Kidney (tissue), 14 donors: Measurements from ENCODE around the gene CYP2D6. TPM values are rescaled to one million over a fixed set of nuclear protein-coding genes. Genes with fewer than 3 reads are reported as not detected.
"Not testable (repeated sequence)": the region's sequence is repeated elsewhere in the genome, so short reads cannot be mapped to it uniquely, and the experiment has no call there.

Source experiments
- DNase-seq, 5 donors: peaks; one replicate each; pipeline ENCODE4 v3.0.0-alpha.2; 2013 to 2020
- FAIRE-seq: peaks from 2 replicates; lab custom pipeline; 2012; peaks lifted over from hg19 to GRCh38; lab: Jason Lieb, UNC
- H3K27ac ChIP-seq, 2 donors: one replicate each; pipeline ENCODE4 v1.7.0; 2013; ENCODE audit warnings: low read depth in 2 of 2, low read length in 2 of 2, inconsistent platforms in 1 of 2
- H3K27me3 ChIP-seq: one replicate; pipeline ENCODE4 v1.7.1; 2013; ENCODE audit warnings: low read length, inconsistent platforms; ENCODE audit not compliant: control insufficient read depth, insufficient read depth
- H3K36me3 ChIP-seq, 3 donors: one replicate each; pipeline versions ENCODE4 v1.7.0 to v1.7.1; 2013; ENCODE audit warnings: low read length in 3 of 3, control low read depth in 1 of 3, inconsistent platforms in 1 of 3; ENCODE audit not compliant: insufficient read depth in 3 of 3, control insufficient read depth in 2 of 3
- H3K4me1 ChIP-seq, 3 donors: one replicate each; pipeline versions ENCODE4 v1.7.0 to v1.7.1; 2013; ENCODE audit warnings: low read length in 3 of 3, inconsistent platforms in 1 of 3, low read depth in 1 of 3; ENCODE audit not compliant: control insufficient read depth in 2 of 3, insufficient read depth in 2 of 3
- H3K4me3 ChIP-seq, 3 donors: one replicate each; pipeline versions ENCODE4 v1.7.0 to v1.8.1; 2013; ENCODE audit warnings: low read length in 3 of 3, control low read depth in 1 of 3, inconsistent platforms in 1 of 3
- H3K9ac ChIP-seq, 3 donors: one replicate each; pipeline versions ENCODE4 v1.7.0 to v1.7.1; 2013; ENCODE audit warnings: low read length in 3 of 3, control low read depth in 1 of 3, inconsistent platforms in 1 of 3
- H3K9me3 ChIP-seq, 3 donors: one replicate each; pipeline versions ENCODE4 v1.7.0 to v1.7.1; 2013; ENCODE audit warnings: low read length in 3 of 3, control low read depth in 1 of 3, inconsistent platforms in 1 of 3; ENCODE audit not compliant: control insufficient read depth in 2 of 3, insufficient read depth in 1 of 3
- CTCF ChIP-seq: IDR thresholded peaks from 3 replicates; pipeline ENCODE4 v1.5.1; 2012; ENCODE audit warnings: mild to moderate bottlenecking, moderate library complexity, borderline replicate concordance; ENCODE audit not compliant: insufficient read depth; ENCODE audit errors: extremely low read depth
- intact Hi-C: fragments of 100-400 bp; cut with DNase I; formaldehyde crosslinking; loops from one replicate; pipeline ENCODE4 v1.11.1; 2022
- polyA plus RNA-seq: library from polyadenylated mRNA; stranded (reverse); fragments of 350-450 nt; fragmentation: Illumina TruSeq; extraction: RNeasy Lipid Tissue Mini Kit (QIAGEN cat#74804); gene quantifications from one replicate; pipeline ENCODE4 v1.2.3, GENCODE V29; 2014; ENCODE audit warnings: low read depth, low replicate concordance; ENCODE audit not compliant: insufficient read depth
- total RNA-seq: library from RNA; stranded (reverse); fragmentation: NEBNext Ultra II Directional; extraction: Animal tissue kit (Norgen Biotek cat#: 25700); gene quantifications from one replicate; pipeline ENCODE4 v1.2.1, GENCODE V29; 2021
- donor health status: control.
- donor health status: control.
- donor health status: control.
- donor health status: control.
- donor health status: control.
- donor health status: DM: yes; HTN: yes; CAD: no.
- donor health status: Normal renal cell carcinoma (clear cell type).

The CYP2D6 gene
- total and polyA plus RNA-seq, 2 donors from 2014 or later: 0.39 to 3.2 TPM

GRCh38 chr22:42114721-42115120 is 15.9 kb downstream of the CYP2D6 start:
- no peak for DNase-seq
- H3K36me3 ChIP-seq: no peaks in the 10 kb centered on the region
- TF ChIP-seq CTCF: peak; percentile 35
- intact Hi-C loops: no loop called here
- FAIRE-seq: no peak
- H3K9ac ChIP-seq: no peak overlapping the region
- no peaks in the 10 kb centered on the region for H3K27me3 ChIP-seq
- H3K27ac ChIP-seq: no peak overlapping the region
- H3K4me1 ChIP-seq: peaks cover 0 to 2% (median 0%) of the 10 kb centered on the region in 3 donors
- H3K4me3 ChIP-seq: no peak overlapping the region
- H3K9me3 ChIP-seq: peaks cover 0 to 9% (median 2%) of the 10 kb centered on the region in 3 donors

DNA sequence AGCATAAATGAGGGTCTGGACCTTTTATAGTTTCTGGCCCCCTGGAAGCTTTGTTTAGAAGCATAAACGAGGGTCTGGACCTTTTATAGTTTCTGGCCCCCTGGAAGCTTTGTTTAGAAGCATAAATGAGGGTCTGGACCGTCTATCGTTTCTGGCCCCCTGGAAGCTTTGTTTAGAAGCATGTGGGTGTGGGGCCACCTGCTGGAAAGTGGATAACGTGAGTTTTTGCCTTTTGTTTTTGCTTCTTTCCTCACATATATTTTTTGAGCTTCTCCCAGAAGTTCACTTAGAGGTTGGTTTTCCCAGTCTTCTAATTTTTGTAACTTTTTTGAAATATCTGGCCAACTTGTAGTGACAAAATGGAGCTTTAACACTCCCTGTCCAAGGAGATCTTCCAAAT is 17.8 kb downstream of the CYP2D6 start:
- H3K9me3 ChIP-seq, H3K27me3 ChIP-seq, H3K36me3 ChIP-seq, H3K4me1 ChIP-seq, H3K9ac ChIP-seq, FAIRE-seq, H3K4me3 ChIP-seq, H3K27ac ChIP-seq, intact Hi-C loops: not testable (repeated sequence)
- peak in 2 of 5 donors; percentile 33 to 64 for DNase-seq
- TF ChIP-seq CTCF: peak; percentile 30

- no peak for TF ChIP-seq CTCF
- intact Hi-C loops: no loop called here
- Histone ChIP-seq H3K9me3 (peaks cover 0 to 9% (median 2%) of the 10 kb centered on the region in 3 donors), H3K9ac (no peak overlapping the region), H3K4me1 (peaks cover 0 to 2% (median 0%) of the 10 kb centered on the region in 3 donors), H3K27ac (no peak overlapping the region), H3K36me3 (no peaks in the 10 kb centered on the region), H3K27me3 (no peaks in the 10 kb centered on the region), H3K4me3 (no peak overlapping the region)
- FAIRE-seq (no peak), DNase-seq (no peak)
Measured at GRCh38 chr22:42111798-42112197, 18.8 kb downstream of the CYP2D6 start.

GRCh38 chr22:42108848-42109247 is 21.8 kb downstream of the CYP2D6 start:
- Histone ChIP-seq H3K36me3 (no peaks in the 10 kb centered on the region), H3K4me3 (no peak overlapping the region), H3K27me3 (no peaks in the 10 kb centered on the region), H3K9ac (no peak overlapping the region), H3K27ac (no peak overlapping the region), H3K9me3 (peaks cover 0 to 4% (median 0%) of the 10 kb centered on the region in 3 donors), H3K4me1 (no peaks in the 10 kb centered on the region)
- intact Hi-C loops: no loop called here
- DNase-seq (no peak), FAIRE-seq (no peak)
- no peak for TF ChIP-seq CTCF

DNA sequence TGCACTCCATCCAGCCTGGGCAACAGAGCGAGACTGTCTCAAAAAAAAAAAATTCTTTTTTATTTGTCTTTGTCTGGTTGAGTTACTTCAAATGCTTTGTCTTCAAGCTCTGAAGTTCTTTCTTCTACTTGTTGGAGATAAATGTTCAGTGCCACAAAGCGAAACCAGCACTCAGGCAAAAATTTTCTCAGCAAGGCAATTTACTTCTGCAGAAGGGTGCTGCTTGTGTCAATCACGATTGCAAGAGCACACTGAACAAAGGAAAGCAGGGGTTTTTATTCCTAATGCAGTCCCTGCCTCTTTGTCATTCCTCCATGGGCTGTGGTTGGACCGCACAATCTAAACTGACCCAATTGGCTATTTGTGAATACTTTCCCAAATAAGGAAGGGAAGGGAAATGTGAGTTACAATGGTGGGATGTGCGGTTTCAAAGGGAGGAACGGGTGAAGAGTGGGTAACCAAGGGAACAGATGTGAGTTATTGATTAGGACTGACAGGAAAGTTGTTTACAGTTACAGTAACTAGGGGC is 26.2 kb downstream of the CYP2D6 start:
- FAIRE-seq, H3K27ac ChIP-seq, intact Hi-C loops, H3K27me3 ChIP-seq, H3K9ac ChIP-seq, H3K4me1 ChIP-seq, H3K4me3 ChIP-seq, H3K36me3 ChIP-seq, DNase-seq: not testable (repeated sequence)
- H3K9me3 ChIP-seq: peaks cover 0 to 13% (median 5%) of the 10 kb centered on the region in 3 donors
